ENCODE results near the gene NISCH. TPM values are rescaled to one million over a fixed set of nuclear protein-coding genes. Genes with fewer than 3 reads are reported as not detected.

The NISCH gene
- total and polyA plus RNA-seq, 2 donors (not counting 1 experiment from before 2014, with no cell fraction given): 130 to 169 TPM

DNA sequence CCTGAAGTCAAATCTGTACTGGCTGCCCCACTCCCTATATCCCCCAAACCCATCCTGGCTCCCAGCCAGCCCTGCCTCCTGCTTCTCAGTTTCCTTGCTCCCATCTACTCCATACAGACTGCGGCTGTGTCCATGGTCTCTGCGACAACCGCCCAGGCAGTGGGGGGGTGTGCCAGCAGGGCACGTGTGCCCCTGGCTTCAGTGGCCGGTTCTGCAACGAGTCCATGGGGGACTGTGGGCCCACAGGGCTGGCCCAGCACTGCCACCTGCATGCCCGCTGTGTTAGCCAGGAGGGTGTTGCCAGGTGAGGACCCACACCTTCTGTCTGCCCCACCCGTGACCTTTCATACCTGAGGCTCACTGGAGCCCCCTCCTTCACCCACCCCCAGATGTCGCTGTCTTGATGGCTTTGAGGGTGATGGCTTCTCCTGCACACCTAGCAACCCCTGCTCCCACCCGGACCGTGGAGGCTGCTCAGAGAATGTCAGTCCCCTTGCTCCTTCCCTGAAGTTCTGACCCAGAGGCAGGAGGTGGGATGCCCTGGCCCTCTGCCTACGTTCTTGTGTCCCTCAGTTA lies 54.4 kb downstream of the NISCH start:
- no peaks in the 10 kb centered on the region for H3K9me3 Mint-ChIP-seq (ENCODE audit: insufficient read depth)
- H3K27ac ChIP-seq (ENCODE audit: low read length in 2 of 2): no peak overlapping the region
- H3K79me2 ChIP-seq (ENCODE audit: control insufficient read depth, insufficient read depth, low read length): no peaks in the 10 kb centered on the region
- ChIA-PET POLR2A (no interaction called here), CTCF (no interaction called here)
- H3K9ac ChIP-seq (ENCODE audit: low read length): no peak overlapping the region
- WGBS (ENCODE audit: insufficient coverage): 91% methylated on average over 12 of the region's 12 CpGs
- no peak overlapping the region for H2AFZ ChIP-seq (ENCODE audit: insufficient read depth, low read depth, low read length, poor library complexity, severe bottlenecking)
- no peak overlapping the region for H3K27ac Mint-ChIP-seq
- no peak overlapping the region for H3K4me2 ChIP-seq (replicated peaks; ENCODE audit: low read depth, low read length, poor library complexity, severe bottlenecking)
- H3K27me3 ChIP-seq (replicated peaks in 1 of 4; ENCODE audit: control extremely low read depth in 1 of 4, control insufficient read depth in 3 of 4, insufficient read depth in 4 of 4, low read length in 3 of 4): no peaks in the 10 kb centered on the region
- H3K36me3 ChIP-seq (replicated peaks in 1 of 2; ENCODE audit: control extremely low read depth in 1 of 2, control insufficient read depth in 1 of 2, extremely low read depth in 1 of 2, insufficient read depth in 2 of 2, low read length in 1 of 2): no peaks in the 10 kb centered on the region
- TF ChIP-seq EZH2 (IDR thresholded peaks at IDR 0.05; ENCODE audit: borderline replicate concordance, insufficient read depth, low read depth, low read length, poor library complexity, severe bottlenecking): no peak
- TF ChIP-seq, protein P1, sequence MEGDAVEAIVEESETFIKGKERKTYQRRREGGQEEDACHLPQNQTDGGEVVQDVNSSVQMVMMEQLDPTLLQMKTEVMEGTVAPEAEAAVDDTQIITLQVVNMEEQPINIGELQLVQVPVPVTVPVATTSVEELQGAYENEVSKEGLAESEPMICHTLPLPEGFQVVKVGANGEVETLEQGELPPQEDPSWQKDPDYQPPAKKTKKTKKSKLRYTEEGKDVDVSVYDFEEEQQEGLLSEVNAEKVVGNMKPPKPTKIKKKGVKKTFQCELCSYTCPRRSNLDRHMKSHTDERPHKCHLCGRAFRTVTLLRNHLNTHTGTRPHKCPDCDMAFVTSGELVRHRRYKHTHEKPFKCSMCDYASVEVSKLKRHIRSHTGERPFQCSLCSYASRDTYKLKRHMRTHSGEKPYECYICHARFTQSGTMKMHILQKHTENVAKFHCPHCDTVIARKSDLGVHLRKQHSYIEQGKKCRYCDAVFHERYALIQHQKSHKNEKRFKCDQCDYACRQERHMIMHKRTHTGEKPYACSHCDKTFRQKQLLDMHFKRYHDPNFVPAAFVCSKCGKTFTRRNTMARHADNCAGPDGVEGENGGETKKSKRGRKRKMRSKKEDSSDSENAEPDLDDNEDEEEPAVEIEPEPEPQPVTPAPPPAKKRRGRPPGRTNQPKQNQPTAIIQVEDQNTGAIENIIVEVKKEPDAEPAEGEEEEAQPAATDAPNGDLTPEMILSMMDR (IDR thresholded peaks at IDR 0.05): no peak
- no peaks in the 10 kb centered on the region for H4K20me1 ChIP-seq (ENCODE audit: control insufficient read depth, insufficient read depth, low read length, poor library complexity, severe bottlenecking)
- DNase-seq (no peak), ATAC-seq (ENCODE audit: low read depth) (no peak)
- intact Hi-C loops (cut with micrococcal nuclease): no loop called here
- no peak overlapping the region for H3K4me3 ChIP-seq (ENCODE audit: control extremely low read depth in 1 of 5, extremely low read depth in 1 of 5, insufficient read depth in 1 of 5, low read depth in 2 of 5, low read length in 4 of 5)
- H3K4me1 Mint-ChIP-seq: no peaks in the 10 kb centered on the region
- no peak overlapping the region for H3K4me3 Mint-ChIP-seq
- no peaks in the 10 kb centered on the region for H3K9me3 ChIP-seq (ENCODE audit: control extremely low read depth in 1 of 3, control insufficient read depth in 2 of 3, insufficient read depth in 1 of 3, low read length in 2 of 3)
- no peaks in the 10 kb centered on the region for H3K27me3 Mint-ChIP-seq
- no peaks in the 10 kb centered on the region for H3K4me1 ChIP-seq (ENCODE audit: control insufficient read depth in 2 of 2, insufficient read depth in 2 of 2, low read length in 2 of 2)

DNA sequence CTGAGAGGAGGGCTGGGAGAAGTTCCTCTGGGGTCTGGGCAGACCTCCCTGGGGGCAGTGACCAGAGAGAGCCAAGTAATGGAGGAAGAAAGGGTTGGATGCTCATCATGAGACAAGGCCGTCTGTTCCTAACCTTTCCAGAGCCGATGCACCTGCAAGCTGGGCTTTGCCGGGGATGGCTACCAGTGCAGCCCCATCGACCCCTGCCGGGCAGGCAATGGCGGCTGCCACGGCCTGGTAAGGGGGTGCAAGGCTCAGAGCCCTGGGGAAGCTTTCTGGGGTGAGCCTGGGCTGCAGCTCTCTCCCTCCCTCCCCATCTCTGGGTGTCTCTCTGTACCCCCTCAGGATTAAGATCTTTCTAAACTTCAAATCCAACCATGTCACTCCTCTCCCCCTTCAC lies 56.1 kb downstream of the NISCH start:
- intact Hi-C loops (cut with micrococcal nuclease): no loop called here

More for the DNA sequence above, 56.1 kb downstream of the NISCH start:
- no peak for ATAC-seq (ENCODE audit: low read depth)
- no peaks in the 10 kb centered on the region for H3K79me2 ChIP-seq (ENCODE audit: control insufficient read depth, insufficient read depth, low read length)
- no peaks in the 10 kb centered on the region for H3K27me3 ChIP-seq (replicated peaks in 1 of 4; ENCODE audit: control extremely low read depth in 1 of 4, control insufficient read depth in 3 of 4, insufficient read depth in 4 of 4, low read length in 3 of 4)
- H2AFZ ChIP-seq (ENCODE audit: insufficient read depth, low read depth, low read length, poor library complexity, severe bottlenecking): no peak overlapping the region
- Mint-ChIP-seq H3K27me3 (no peaks in the 10 kb centered on the region), H3K4me1 (no peaks in the 10 kb centered on the region), H3K9me3 (ENCODE audit: insufficient read depth) (no peaks in the 10 kb centered on the region), H3K27ac (no peak overlapping the region), H3K4me3 (no peak overlapping the region)
- TF ChIP-seq EZH2 (IDR thresholded peaks at IDR 0.05; ENCODE audit: borderline replicate concordance, insufficient read depth, low read depth, low read length, poor library complexity, severe bottlenecking): no peak
- TF ChIP-seq, protein P1 (IDR thresholded peaks at IDR 0.05): no peak
- ChIA-PET CTCF (no interaction called here), POLR2A (no interaction called here)
- no peak overlapping the region for H3K27ac ChIP-seq (ENCODE audit: low read length in 2 of 2)
- no peaks in the 10 kb centered on the region for H3K36me3 ChIP-seq (replicated peaks in 1 of 2; ENCODE audit: control extremely low read depth in 1 of 2, control insufficient read depth in 1 of 2, extremely low read depth in 1 of 2, insufficient read depth in 2 of 2, low read length in 1 of 2)
- no peaks in the 10 kb centered on the region for H3K4me1 ChIP-seq (ENCODE audit: control insufficient read depth in 2 of 2, insufficient read depth in 2 of 2, low read length in 2 of 2)
- no peak for DNase-seq
- H3K4me3 ChIP-seq (ENCODE audit: control extremely low read depth in 1 of 5, extremely low read depth in 1 of 5, insufficient read depth in 1 of 5, low read depth in 2 of 5, low read length in 4 of 5): no peak overlapping the region
- WGBS (ENCODE audit: insufficient coverage): 96% methylated on average over 6 of the region's 7 CpGs
- H3K4me2 ChIP-seq (replicated peaks; ENCODE audit: low read depth, low read length, poor library complexity, severe bottlenecking): no peak overlapping the region
- no peaks in the 10 kb centered on the region for H4K20me1 ChIP-seq (ENCODE audit: control insufficient read depth, insufficient read depth, low read length, poor library complexity, severe bottlenecking)
- no peak overlapping the region for H3K9ac ChIP-seq (ENCODE audit: low read length)
- H3K9me3 ChIP-seq (ENCODE audit: control extremely low read depth in 1 of 3, control insufficient read depth in 2 of 3, insufficient read depth in 1 of 3, low read length in 2 of 3): no peaks in the 10 kb centered on the region
